Adrenal gland (tissue), 5 donors: ENCODE measurements around the gene DENND2A.

ENCODE experiments used
- CTCF ChIP-seq, 6 experiments: fragments of 450-650 bp in 4 of 6; fragments of 200-600 bp in 2 of 6; sonication (generic) in 1 of 6; IDR thresholded peaks; 1 replicate in 5 of 6; 2 replicates in 1 of 6; pipeline versions ENCODE4 v1.5.1 to v1.8.0; 2016 to 2021; ENCODE audit warnings: antibody characterized with exemption in 6 of 6, mild to moderate bottlenecking in 2 of 6, moderate library complexity in 1 of 6
- POLR2A ChIP-seq, 2 donors: fragments of 450-650 bp; IDR thresholded peaks; one replicate each; pipeline ENCODE4 v1.6.1; 2017; ENCODE audit warnings: antibody characterized with exemption in 2 of 2, mild to moderate bottlenecking in 2 of 2, moderate library complexity in 1 of 2
- donor health status: DM: no; HTN: no; CAD: no.

- TF ChIP-seq CTCF (IDR thresholded peaks at IDR 0.05) (no peak), POLR2A (IDR thresholded peaks at IDR 0.05) (no peak)
Measured at GRCh38 chr7:140479739-140480084, 160.9 kb downstream of the DENND2A start.
